NAMALWA (cell line): ENCODE measurements around the gene CITED1.

Experiments used
- DNase-seq: peaks from one replicate; pipeline ENCODE4 v3.0.0-alpha.2; 2015; ENCODE audit warnings: low spot score

CITED1 gene

GRCh38 chrX:72270316-72270866, 35.3 kb downstream of the CITED1 start:
- DNase-seq = no peak

- no peak for DNase-seq
Observed at GRCh38 chrX:72269671-72270251, 36.0 kb downstream of the CITED1 start.

- DNase-seq = no peak
Observed at GRCh38 chrX:72268597-72269365, 36.9 kb downstream of the CITED1 start.

GRCh38 chrX:72265263-72265662, 40.5 kb downstream of the CITED1 start:
- DNase-seq = peak; percentile 36

GRCh38 chrX:72262077-72262476, 43.6 kb downstream of the CITED1 start:
- no peak for DNase-seq

GRCh38 chrX:72260448-72260847, 45.3 kb downstream of the CITED1 start:
- DNase-seq = no peak

GRCh38 chrX:72258174-72258573, 47.5 kb downstream of the CITED1 start:
- DNase-seq = no peak

- DNase-seq = no peak
Observed at GRCh38 chrX:72255864-72256263, 49.9 kb downstream of the CITED1 start.

GRCh38 chrX:72255445-72255844, 50.3 kb downstream of the CITED1 start:
- DNase-seq = no peak

- DNase-seq = no peak
Observed at GRCh38 chrX:72254816-72255215, 50.9 kb downstream of the CITED1 start.

- no peak for DNase-seq
Observed at GRCh38 chrX:72253686-72254085, 52.0 kb downstream of the CITED1 start.
